Hindlimb muscle (tissue), 1 donor: Measurements from ENCODE around the gene GOLM1. TPM values are rescaled to one million over a fixed set of nuclear protein-coding genes. Genes with fewer than 3 reads are reported as not detected.
"Not testable (repeated sequence)": the region's sequence is repeated elsewhere in the genome, so short reads cannot be mapped to it uniquely, and the experiment has no call there.

Experiments
- DNase-seq: peaks from one replicate; pipeline ENCODE4 v3.0.0-alpha.2; 2013
- polyA plus RNA-seq: library from polyadenylated mRNA; unstranded; fragments of 120-200 nt; gene quantifications from one replicate; pipeline ENCODE4 v1.2.1, GENCODE V29; 2013; ENCODE audit not compliant: insufficient read length

The GOLM1 gene
- polyA plus RNA-seq: 44.3 TPM

GRCh38 chr9:86098824-86099700, at the start of gene GOLM1:
Gene GOLM1 (minus strand): TSS chr9:86099558. CDS start chr9:86079320, 20,238 bp downstream.
- DNase-seq: peak; percentile 82

GRCh38 chr9:86146671-86147070, 47.3 kb upstream of the GOLM1 start:
- not testable (repeated sequence) for DNase-seq

GRCh38 chr9:86145960-86146359, 46.6 kb upstream of the GOLM1 start:
- not testable (repeated sequence) for DNase-seq

- DNase-seq: no peak
Observed at GRCh38 chr9:86142973-86143372, 43.6 kb upstream of the GOLM1 start.

GRCh38 chr9:86141843-86142242, 42.5 kb upstream of the GOLM1 start:
- no peak for DNase-seq

- DNase-seq: no peak
Observed at GRCh38 chr9:86135371-86135770, 36.0 kb upstream of the GOLM1 start.

GRCh38 chr9:86134361-86134760, 35.0 kb upstream of the GOLM1 start:
- no peak for DNase-seq

- DNase-seq: no peak
Observed at GRCh38 chr9:86128235-86128822, 29.0 kb upstream of the GOLM1 start.

- peak; percentile 12 for DNase-seq
Observed at GRCh38 chr9:86126998-86127972, 27.9 kb upstream of the GOLM1 start.

GRCh38 chr9:86122311-86122710, 23.0 kb upstream of the GOLM1 start:
- no peak for DNase-seq

- DNase-seq: no peak
Observed at GRCh38 chr9:86119457-86119856, 20.1 kb upstream of the GOLM1 start.

- DNase-seq: no peak
Observed at GRCh38 chr9:86116425-86116824, 17.1 kb upstream of the GOLM1 start.

GRCh38 chr9:86115886-86116285, 16.5 kb upstream of the GOLM1 start:
- DNase-seq: no peak

- DNase-seq: no peak
Observed at GRCh38 chr9:86112057-86112456, 12.7 kb upstream of the GOLM1 start.

GRCh38 chr9:86102626-86103025, 3.3 kb upstream of the GOLM1 start:
- DNase-seq: no peak

- DNase-seq: peak; percentile 69
Observed at GRCh38 chr9:86099701-86100364, 475 bp upstream of the GOLM1 start.

- DNase-seq: no peak
Observed at GRCh38 chr9:86097510-86098224, 1.7 kb downstream of the GOLM1 start.

GRCh38 chr9:86096386-86096785, 3.0 kb downstream of the GOLM1 start:
- DNase-seq: no peak

- no peak for DNase-seq
Observed at GRCh38 chr9:86093788-86094555, 5.4 kb downstream of the GOLM1 start.

GRCh38 chr9:86091477-86091876, 7.9 kb downstream of the GOLM1 start:
- DNase-seq: no peak

- DNase-seq: no peak
Observed at GRCh38 chr9:86082870-86083269, 16.5 kb downstream of the GOLM1 start.
